AG10803 (cell line): ENCODE results near the gene MBNL2.
A peak's percentile ranks its signal among the peaks of the same experiment; 100 is the strongest.

Source experiments
- DNase-seq: peaks from one replicate; pipeline ENCODE4 v3.0.0; 2010; ENCODE audit warnings: low read depth
- H3K4me3 ChIP-seq: 2 replicates; pipeline ENCODE4 v1.5.1; 2011; ENCODE audit warnings: mild to moderate bottlenecking, low read length, control low read depth
- CTCF ChIP-seq: conservative IDR thresholded peaks from 2 replicates; pipeline ENCODE4 v1.5.1; 2011; ENCODE audit warnings: mild to moderate bottlenecking, low read length, control low read depth, inconsistent platforms

The MBNL2 gene

GRCh38 chr13:97233499-97233898, 11.4 kb downstream of the MBNL2 start:
- TF ChIP-seq CTCF, result no peak
- no peak for DNase-seq
- H3K4me3 ChIP-seq, result no peak overlapping the region

DNA sequence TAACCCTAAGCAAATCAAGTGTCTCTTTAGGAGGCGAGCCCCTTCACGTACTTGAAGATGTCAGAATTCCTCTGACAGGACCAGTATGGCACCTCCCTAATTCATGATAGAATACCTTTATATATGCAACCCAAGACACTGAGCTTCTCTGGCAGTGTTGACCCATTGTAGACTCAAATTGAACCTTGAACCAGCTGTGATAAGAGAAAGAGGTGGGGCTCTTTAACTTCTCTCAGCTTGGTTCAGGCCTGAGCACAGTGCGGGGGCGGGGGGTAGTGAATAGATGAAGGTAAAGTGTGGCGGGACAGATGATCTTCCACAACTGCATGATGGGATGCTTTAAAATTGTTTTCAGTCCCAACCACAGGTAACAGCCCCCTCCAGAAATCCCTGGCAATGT, 12.1 kb downstream of the MBNL2 start:
- DNase-seq, result no peak
- H3K4me3 ChIP-seq, result no peak overlapping the region
- TF ChIP-seq CTCF, result no peak

DNA sequence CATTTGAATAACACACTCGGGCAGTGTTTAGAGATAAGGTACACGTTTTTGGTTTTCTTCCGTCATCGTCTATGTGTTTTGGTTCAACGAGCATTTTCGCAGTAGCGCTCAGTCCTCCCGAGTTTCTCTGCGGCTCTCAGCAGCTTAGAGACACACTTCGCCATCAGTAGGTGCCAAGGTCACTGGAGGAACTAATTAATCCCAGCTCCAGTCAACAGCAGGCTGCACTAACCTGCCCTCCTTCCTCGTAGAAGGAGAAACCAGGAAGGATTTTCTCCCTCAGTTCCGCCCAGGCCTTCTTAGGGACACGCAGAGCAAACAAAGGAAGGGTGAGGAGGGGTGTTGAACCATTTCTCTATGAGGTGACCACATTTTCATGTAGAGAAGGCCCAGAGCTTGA, 12.6 kb downstream of the MBNL2 start:
- no peak overlapping the region for H3K4me3 ChIP-seq
- TF ChIP-seq CTCF, result no peak
- DNase-seq, result no peak

GRCh38 chr13:97235549-97236231, 13.6 kb downstream of the MBNL2 start:
- H3K4me3 ChIP-seq, result peak overlapping the region; percentile 31
- TF ChIP-seq CTCF, result no peak
- DNase-seq, result no peak

GRCh38 chr13:97237388-97237787, 15.3 kb downstream of the MBNL2 start:
- H3K4me3 ChIP-seq, result no peak overlapping the region
- no peak for TF ChIP-seq CTCF
- DNase-seq, result no peak

GRCh38 chr13:97238432-97238831, 16.3 kb downstream of the MBNL2 start:
- TF ChIP-seq CTCF, result no peak
- H3K4me3 ChIP-seq, result no peak overlapping the region
- no peak for DNase-seq

DNA sequence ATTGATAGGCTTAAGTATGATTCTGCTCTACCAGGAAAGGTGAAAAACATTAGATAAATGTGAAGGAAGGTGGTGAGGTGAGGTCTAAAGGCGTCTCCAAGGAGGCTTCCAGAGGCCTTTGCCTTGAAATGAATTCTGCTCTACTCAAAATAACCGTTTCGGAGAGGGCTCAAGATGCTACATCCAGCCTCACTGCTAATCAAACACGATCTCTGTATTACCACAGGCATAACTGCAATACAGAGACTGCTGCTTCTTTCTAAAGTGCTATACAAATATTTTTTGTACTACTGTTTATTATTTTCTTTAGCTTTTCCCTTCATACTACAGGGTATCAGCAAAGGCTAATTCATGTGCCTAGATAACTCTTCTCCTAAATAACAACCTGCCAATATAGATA, 16.8 kb downstream of the MBNL2 start:
- no peak for TF ChIP-seq CTCF
- no peak overlapping the region for H3K4me3 ChIP-seq
- no peak for DNase-seq
